Activated CD4-positive, alpha-beta T cell treated with anti-CD3 and anti-CD28 coated beads, Interleukin-2, amount 50 U/mL, for 16 hours (primary cell): ENCODE measurements around the gene RIPOR2.

Experiments used
- DNase-seq: peaks from one replicate; pipeline ENCODE4 v3.0.0-alpha.2; 2020

Gene RIPOR2

GRCh38 chr6:24874776-24875533 lies 60.8 kb downstream of the RIPOR2 start:
- DNase-seq, result no peak

GRCh38 chr6:24874128-24874527 lies 61.6 kb downstream of the RIPOR2 start:
- no peak for DNase-seq

- no peak for DNase-seq
Observed at GRCh38 chr6:24872779-24873178, 63.0 kb downstream of the RIPOR2 start.

GRCh38 chr6:24868765-24869164 lies 67.0 kb downstream of the RIPOR2 start:
- DNase-seq, result no peak

- DNase-seq, result no peak
Observed at GRCh38 chr6:24867104-24867703, 68.6 kb downstream of the RIPOR2 start.

GRCh38 chr6:24865161-24865560 lies 70.6 kb downstream of the RIPOR2 start:
- DNase-seq, result no peak

- DNase-seq, result no peak
Observed at GRCh38 chr6:24864343-24864742, 71.4 kb downstream of the RIPOR2 start.

- DNase-seq, result no peak
Observed at GRCh38 chr6:24861934-24862333, 73.8 kb downstream of the RIPOR2 start.

GRCh38 chr6:24859608-24860200 lies 76.1 kb downstream of the RIPOR2 start:
- no peak for DNase-seq

- no peak for DNase-seq
Observed at GRCh38 chr6:24859132-24859531, 76.6 kb downstream of the RIPOR2 start.

- DNase-seq, result peak; percentile 82
Observed at GRCh38 chr6:24858177-24858653, 77.5 kb downstream of the RIPOR2 start.

- peak; percentile 39 for DNase-seq
Observed at GRCh38 chr6:24856901-24857670, 78.7 kb downstream of the RIPOR2 start.

- no peak for DNase-seq
Observed at GRCh38 chr6:24856246-24856599, 79.5 kb downstream of the RIPOR2 start.

- DNase-seq, result peak; percentile 82
Observed at GRCh38 chr6:24855395-24856245, 80.1 kb downstream of the RIPOR2 start.

- no peak for DNase-seq
Observed at GRCh38 chr6:24854077-24854666, 81.6 kb downstream of the RIPOR2 start.

- no peak for DNase-seq
Observed at GRCh38 chr6:24851086-24851485, 84.7 kb downstream of the RIPOR2 start.

GRCh38 chr6:24849713-24850112 lies 86.0 kb downstream of the RIPOR2 start:
- no peak for DNase-seq

GRCh38 chr6:24848461-24848860 lies 87.3 kb downstream of the RIPOR2 start:
- DNase-seq, result no peak

GRCh38 chr6:24847402-24847801 lies 88.4 kb downstream of the RIPOR2 start:
- no peak for DNase-seq

- DNase-seq, result no peak
Observed at GRCh38 chr6:24845578-24845977, 90.2 kb downstream of the RIPOR2 start.

- DNase-seq, result no peak
Observed at GRCh38 chr6:24844903-24845302, 90.9 kb downstream of the RIPOR2 start.

GRCh38 chr6:24844061-24844460 lies 91.7 kb downstream of the RIPOR2 start:
- DNase-seq, result no peak
